HEK293T (cell line): ENCODE results near the gene DCAF16.

ENCODE experiments used
- ARNT ChIP-seq: fragments of 450-650 bp; IDR thresholded peaks from 2 replicates; pipeline ENCODE4 v1.6.1; 2017; ENCODE audit warnings: mild to moderate bottlenecking
- BHLHE40 ChIP-seq: fragments of 450-650 bp; IDR thresholded peaks from 2 replicates; pipeline ENCODE4 v1.6.1; 2016; ENCODE audit warnings: mild to moderate bottlenecking, moderate library complexity, borderline replicate concordance
- L3MBTL2 ChIP-seq: fragments of 450-650 bp; conservative IDR thresholded peaks from 2 replicates; pipeline ENCODE4 v1.6.1; 2016; ENCODE audit warnings: mild to moderate bottlenecking
- NFRKB ChIP-seq: fragments of 450-650 bp; IDR thresholded peaks from 2 replicates; pipeline ENCODE4 v1.6.1; 2016; ENCODE audit warnings: mild to moderate bottlenecking, moderate library complexity
- SUZ12 ChIP-seq: fragments of 450-650 bp; IDR thresholded peaks from 2 replicates; pipeline ENCODE4 v1.6.1; 2016; ENCODE audit warnings: mild to moderate bottlenecking
- TARDBP ChIP-seq: fragments of 450-650 bp; IDR thresholded peaks from 2 replicates; pipeline ENCODE4 v1.6.1; 2016
- TF ChIP-seq, protein P1 (sequence below): fragments of 450-650 bp; IDR thresholded peaks from 2 replicates; pipeline ENCODE4 v1.6.1; 2016

DNA sequence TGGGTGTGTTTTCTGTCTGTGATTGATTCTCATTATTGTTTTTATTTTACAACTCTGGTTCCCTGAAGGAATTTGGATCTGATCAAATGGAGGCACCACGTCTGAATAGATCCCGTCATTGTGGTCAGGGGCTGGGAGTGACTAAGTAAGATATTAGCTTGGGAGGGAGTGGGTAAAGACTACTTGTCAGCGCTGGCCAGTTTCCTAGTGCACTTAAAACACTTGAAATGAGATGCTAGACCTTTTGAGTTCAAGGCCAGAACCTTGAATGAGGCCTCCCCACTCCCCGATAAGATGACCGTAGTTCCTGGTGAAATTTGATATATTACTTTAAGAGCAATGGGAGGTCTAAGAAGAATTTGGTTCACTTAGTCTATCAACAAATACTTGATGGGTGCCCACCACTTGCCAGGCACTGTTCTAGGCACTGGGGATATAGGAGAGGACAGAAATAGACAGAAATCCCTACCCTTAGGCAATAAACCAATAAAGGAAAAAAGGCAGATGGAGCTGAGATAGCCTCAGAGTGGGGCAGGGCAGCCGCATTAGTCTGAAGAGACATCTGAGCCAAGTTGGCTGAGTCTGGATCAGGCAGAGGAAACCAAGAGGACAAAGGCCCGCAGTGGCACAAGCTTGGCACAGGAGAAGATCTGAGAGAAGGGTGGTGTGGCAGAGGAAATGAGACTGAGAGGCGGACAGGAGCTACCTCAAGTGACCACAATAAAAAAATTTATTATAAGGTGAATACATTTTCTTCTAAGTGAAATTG lies 41.0 kb downstream of the DCAF16 start:
- TF ChIP-seq BHLHE40 (no peak), NFRKB (no peak), TARDBP (no peak), SUZ12 (no peak), ARNT (no peak), L3MBTL2 (no peak)
- TF ChIP-seq, protein P1, sequence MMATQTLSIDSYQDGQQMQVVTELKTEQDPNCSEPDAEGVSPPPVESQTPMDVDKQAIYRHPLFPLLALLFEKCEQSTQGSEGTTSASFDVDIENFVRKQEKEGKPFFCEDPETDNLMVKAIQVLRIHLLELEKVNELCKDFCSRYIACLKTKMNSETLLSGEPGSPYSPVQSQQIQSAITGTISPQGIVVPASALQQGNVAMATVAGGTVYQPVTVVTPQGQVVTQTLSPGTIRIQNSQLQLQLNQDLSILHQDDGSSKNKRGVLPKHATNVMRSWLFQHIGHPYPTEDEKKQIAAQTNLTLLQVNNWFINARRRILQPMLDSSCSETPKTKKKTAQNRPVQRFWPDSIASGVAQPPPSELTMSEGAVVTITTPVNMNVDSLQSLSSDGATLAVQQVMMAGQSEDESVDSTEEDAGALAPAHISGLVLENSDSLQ = no peak
